GM12801 (cell line): ENCODE data around the gene LRRC27.

ENCODE experiments used
- TF ChIP-seq, protein P1 (sequence below): IDR thresholded peaks from one replicate; pipeline ENCODE4 v1.5.1; 2011; ENCODE audit warnings: control low read depth; ENCODE audit not compliant: insufficient read length; ENCODE audit errors: extremely low read depth

Gene LRRC27

DNA sequence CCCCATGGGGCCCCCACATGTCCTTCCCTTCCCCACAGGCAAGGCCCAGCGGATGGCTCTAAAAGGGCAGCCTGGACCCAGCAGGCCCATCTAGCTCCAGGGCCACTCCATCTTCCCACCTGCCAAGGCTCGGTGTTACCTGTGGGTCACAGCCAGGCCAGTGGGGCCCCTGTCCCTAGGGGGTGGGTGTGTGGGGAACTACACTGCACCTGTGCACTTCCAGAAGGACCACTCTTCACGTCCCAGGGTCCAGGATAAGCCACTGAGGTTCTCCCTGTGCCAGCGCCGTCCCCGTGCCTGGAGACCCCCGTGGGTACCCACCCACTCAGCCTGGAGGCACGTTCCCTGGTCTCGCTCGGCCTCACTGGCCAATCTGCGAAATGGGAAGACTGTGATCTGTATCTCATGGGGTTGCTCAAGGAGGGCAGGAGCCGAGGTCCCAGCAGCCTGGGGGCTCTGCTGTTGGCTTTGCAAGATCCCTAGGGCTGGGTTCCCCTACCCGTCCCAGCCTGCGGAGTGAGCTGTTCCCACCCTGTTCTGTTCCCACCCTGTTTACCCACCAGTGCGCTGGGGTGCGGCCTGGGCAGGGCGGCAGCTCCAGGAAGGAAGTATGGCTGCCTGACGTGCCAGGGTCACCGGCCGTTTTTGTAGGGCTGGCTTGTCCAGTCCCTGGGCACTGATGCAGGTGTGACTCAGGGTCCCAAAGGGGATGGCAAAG is 69.6 kb downstream of the LRRC27 start:
- TF ChIP-seq, protein P1, sequence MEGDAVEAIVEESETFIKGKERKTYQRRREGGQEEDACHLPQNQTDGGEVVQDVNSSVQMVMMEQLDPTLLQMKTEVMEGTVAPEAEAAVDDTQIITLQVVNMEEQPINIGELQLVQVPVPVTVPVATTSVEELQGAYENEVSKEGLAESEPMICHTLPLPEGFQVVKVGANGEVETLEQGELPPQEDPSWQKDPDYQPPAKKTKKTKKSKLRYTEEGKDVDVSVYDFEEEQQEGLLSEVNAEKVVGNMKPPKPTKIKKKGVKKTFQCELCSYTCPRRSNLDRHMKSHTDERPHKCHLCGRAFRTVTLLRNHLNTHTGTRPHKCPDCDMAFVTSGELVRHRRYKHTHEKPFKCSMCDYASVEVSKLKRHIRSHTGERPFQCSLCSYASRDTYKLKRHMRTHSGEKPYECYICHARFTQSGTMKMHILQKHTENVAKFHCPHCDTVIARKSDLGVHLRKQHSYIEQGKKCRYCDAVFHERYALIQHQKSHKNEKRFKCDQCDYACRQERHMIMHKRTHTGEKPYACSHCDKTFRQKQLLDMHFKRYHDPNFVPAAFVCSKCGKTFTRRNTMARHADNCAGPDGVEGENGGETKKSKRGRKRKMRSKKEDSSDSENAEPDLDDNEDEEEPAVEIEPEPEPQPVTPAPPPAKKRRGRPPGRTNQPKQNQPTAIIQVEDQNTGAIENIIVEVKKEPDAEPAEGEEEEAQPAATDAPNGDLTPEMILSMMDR = no peak

DNA sequence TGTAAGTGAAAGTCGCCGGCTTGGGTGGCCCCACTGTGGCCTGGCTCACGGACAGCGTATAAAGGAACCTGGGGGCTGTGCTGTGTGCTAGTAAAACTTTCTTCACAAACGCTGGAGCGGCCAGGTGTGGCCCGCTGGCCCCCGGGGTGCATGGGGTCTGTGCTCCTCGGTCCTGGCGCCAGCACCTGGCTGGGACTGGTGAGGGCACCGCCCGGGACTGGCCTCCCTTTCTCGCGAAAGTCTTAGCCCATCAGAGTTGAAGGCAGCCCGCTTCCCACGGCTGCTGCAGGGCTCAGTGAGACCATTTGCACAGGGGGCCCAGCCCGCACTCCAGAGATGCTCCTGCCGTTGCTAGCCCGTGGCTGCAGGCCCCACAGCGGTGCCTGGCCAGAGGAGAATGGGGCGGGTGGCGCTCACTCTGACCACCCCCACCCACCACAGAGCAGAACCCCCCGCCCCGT is 70.8 kb downstream of the LRRC27 start:
- TF ChIP-seq, protein P1 = no peak

DNA sequence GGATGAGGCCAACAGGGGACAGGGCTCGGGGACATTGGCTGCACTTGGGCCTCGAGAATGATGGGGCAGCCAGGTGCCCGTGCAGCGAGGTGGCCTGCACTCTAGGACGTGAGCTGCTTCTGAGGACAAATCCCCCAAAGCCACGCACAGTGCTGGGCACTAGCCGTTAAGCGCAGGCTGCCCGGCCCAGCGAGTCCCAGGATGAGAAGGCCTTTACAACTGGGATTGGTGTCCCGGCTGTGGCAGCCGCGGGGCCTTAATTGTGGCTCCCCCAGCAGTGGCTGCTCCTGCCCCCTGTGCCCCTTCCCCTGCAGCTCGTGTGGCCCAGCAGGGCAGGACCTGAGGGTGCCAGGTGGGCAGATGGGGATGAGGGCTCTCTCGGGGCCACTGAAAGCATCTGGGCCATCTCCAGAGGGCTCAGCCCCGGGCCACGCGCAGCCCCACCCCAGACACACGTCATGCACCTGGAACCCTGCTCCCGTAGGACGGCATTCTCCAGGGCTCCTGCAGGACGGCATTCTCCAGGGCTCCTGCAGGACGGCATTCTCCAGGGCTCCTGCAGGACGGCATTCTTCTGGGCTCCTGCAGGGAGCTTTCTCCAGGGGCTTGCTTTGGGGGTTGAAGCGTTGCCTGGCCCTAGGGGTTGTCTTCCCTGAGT is 71.6 kb downstream of the LRRC27 start:
- TF ChIP-seq, protein P1 = no peak

DNA sequence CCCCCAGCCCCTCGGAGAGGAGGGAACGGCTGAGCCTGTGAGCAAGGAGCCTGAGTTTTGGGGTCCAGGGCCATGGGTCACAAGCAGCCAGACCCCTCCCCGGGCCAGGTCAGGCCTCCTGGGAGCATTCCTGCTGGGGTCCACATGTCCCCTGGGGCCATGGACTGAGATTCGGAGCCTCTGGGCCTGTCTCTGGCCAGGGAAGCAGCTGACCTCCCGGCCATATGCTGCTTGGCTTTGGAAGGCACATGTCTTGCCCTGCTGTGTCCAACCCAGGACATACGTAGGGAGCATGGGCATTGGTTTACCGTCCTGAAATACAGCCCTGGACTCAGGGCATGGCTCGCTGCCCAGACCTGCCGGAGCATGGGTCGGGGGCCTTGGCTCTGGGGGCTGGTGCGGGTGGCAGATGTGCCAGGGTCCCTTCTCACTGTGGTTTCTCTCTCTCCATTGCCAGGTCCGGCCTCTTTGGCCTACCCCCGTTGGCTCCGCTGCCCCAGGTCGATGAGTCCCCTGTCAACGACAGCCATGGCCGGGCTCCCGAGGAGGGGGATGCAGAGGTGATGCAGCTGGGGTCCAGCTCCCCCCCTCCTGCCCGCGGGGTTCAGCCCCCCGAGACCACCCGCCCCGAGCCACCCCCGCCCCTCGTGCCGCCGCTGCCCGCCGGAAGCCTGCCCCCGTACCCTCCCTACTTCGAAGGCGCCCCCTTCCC is 72.3 kb downstream of the LRRC27 start:
- TF ChIP-seq, protein P1 = no peak

DNA sequence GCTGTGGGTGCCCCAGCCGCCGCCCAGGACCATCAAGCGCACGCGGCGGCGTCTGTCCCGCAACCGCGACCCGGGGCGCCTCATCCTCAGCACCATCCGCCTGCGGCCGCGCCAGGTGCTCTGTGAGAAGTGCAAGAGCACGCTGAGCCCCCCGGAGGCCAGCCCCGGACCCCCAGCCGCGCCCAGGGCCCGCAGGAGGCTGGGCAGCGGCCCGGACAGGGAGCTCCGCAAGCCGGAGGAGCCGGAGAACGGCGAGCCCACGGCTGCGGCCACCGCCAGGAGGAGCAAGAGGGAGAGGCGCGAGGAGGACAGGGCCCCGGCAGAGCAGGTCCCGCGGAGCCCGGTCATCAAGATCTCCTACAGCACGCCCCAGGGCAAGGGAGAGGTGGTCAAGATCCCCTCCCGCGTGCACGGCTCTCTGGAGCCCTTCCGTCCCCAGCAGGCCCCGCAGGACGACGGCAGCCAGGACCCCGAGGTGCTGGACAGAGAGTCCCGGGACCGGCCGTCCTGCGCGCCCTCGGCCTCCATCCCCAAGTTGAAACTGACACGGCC is 73.0 kb downstream of the LRRC27 start:
- TF ChIP-seq, protein P1 = no peak

DNA sequence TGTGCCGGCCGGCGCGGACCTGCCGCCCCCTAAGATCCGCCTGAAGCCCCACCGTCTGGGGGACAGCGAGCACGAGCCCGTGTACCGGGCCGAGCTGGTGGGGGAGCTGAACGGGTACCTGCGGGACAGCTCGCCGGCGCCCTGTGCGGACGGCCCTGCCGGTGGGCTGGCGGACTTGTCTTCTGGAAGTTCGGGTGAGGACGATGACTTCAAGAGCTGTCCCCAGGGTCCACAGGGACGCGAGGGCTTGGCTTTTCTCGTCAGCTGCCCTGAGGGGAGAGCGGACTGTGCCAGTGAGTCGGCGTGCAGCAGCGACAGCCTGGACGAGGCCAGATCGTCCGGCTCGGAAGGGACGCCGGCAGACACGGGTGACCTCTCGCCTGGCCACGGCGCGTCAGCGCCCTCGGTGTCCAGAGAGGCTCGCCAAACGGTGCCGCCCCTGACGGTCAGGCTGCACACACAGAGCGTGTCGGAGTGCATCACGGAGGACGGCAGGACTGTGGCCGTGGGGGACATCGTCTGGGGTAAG is 73.5 kb downstream of the LRRC27 start:
- TF ChIP-seq, protein P1 = no peak

DNA sequence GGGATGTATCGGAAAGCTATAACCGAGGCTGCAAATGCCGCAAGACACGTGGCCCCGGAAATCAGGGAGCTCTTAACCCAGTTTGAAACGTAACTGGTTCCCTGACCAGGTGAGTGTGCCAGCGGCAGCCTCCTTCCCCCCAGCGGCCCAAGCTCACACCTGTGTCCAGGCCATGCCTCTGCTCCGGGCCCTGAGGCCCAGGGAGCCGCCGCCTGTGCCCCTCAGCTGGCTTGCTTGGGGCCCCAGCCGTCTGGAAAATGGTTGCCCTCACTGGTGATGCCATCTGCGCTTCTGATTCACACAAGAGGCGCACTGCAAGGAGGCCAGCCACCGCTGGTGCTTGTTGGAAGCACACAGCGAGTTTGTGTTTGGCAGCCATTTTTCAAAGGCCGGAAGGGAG is 74.2 kb downstream of the LRRC27 start:
- TF ChIP-seq, protein P1 = no peak
